ENCODE data around the gene CARD10.

The CARD10 gene

DNA sequence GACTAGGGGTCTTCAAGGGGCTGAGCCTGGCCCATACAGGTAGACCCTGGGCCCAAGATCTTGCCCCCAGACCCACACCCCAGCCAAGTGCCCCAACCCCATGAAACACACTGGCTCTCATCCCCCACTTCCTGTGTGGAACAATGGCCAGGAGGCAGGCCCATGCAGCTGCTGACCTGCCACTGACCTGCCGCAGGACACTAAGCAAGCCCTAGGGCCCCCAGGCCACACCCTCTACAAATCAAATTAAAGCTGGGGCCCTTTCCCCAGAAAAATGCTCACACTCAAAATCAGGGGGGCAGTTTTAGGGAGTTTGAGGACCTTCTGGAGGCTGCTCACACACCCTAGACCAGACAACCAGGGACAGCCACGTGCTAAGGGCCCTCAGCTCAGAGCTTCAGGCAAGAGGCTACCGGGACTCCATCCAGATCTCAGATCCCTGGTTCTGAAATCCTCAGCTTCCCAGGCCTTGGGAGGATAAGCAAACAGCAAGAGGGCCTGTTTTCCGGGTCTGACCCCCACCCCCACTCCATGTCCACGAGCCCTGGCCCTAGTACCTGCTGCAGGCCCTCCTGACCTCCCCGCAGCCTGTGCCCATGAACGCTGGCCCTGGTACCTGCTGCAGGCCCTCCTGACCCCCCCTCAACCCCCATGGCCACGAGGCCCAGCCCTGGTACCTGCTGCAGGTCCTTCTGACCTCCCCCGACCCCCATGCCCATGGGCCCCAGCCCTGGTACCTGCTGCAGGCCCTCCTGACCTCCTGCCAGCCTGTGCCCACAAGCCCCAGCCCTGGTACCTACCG lies 10.0 kb downstream of the CARD10 start:
- peaks cover 4% of the 10 kb centered on the region for H3K36me3 ChIP-seq (replicated peaks)
- DNase-seq (ENCODE audit: low spot score in 2 of 2), result no peak

DNA sequence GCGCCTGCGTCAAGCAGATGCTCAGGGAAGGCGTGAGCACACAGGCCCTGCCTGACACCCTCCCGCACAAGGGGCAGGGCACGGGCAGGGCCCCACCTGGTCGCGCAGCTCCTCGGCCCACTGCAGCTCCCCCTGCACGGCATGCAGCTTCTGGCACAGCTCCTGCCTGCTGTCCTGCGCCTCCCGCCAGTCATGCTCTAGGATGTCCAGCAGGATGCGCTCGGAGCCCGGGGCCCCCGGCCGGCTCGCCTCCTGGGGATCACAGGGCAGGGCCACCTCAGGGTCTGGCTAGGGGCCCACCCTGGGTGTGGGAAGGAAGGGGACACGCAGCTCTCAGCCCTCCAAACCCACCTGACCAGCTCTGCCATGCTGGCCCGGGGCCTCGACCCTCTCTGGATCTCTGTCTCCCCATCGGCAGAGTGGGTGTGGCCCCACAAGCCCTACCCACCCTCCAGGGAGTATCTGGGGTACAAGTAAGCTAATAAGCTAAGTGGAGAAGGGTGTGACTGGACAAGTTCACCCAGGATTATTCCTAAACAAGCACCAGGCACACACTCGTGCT lies 10.7 kb downstream of the CARD10 start:
- no peak for DNase-seq (ENCODE audit: low spot score in 2 of 2)
- Histone ChIP-seq H3K36me3 (replicated peaks) (peaks cover 4% of the 10 kb centered on the region), H3K4me1 (peaks cover 10% of the 10 kb centered on the region), H3K4me3 (no peak overlapping the region), H3K9me3 (no peaks in the 10 kb centered on the region), H3K27me3 (ENCODE audit: low read depth) (no peaks in the 10 kb centered on the region)
- in situ Hi-C loops (cut with MboI; ENCODE audit: low sequenced_read_pairs), result no loop called here

More for the DNA sequence above, 10.0 kb downstream of the CARD10 start:
- Histone ChIP-seq H3K4me1 (peaks cover 10% of the 10 kb centered on the region), H3K9me3 (no peaks in the 10 kb centered on the region), H3K4me3 (no peak overlapping the region), H3K27me3 (ENCODE audit: low read depth) (no peaks in the 10 kb centered on the region)
- in situ Hi-C loops (cut with MboI; ENCODE audit: low sequenced_read_pairs), result no loop called here

DNA sequence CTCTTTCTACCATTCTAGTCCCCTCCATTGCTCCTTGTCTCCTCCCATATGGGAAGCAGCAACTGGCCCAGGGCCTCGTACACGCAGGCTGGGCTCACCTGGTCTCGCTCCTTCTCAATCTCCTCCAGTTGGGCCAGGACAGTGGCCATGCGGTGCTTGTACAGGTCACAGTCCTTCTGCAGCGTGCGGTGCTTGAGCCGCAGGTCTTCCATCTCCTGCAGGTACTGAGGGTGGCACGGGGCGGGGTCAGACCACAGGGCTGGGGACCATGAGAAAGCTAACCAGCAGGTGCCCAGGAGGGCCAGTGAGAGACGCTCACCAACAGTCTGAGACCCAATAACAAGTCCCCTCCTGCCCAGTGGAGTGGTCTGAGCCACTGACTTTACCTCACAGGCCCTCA lies 11.5 kb downstream of the CARD10 start:
- Histone ChIP-seq H3K27me3 (ENCODE audit: low read depth) (no peaks in the 10 kb centered on the region), H3K36me3 (replicated peaks) (peaks cover 4% of the 10 kb centered on the region), H3K4me3 (no peak overlapping the region), H3K4me1 (peaks cover 9% of the 10 kb centered on the region), H3K9me3 (no peaks in the 10 kb centered on the region)
- in situ Hi-C loops (cut with MboI; ENCODE audit: low sequenced_read_pairs), result no loop called here
- DNase-seq (ENCODE audit: low spot score in 2 of 2), result no peak

DNA sequence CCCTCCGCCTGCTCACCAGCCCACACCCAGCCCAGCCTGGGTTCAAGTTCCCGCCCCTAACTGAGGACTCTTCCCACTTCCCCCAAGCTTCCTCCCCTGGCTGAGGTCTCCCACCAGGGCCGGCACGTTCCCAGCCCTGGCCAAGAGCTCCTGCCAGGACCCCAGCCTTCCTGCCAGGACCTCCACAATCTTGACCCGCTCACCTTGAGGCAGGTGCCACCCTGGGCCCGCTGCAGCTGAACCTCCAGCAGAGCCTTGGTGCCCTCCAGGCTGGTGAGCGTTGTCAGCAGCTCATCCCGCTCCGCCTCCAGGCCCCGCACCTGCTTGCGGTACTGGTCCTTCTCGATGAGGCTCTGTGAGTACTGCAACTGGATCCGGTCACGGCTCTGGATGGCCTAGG lies 13.2 kb downstream of the CARD10 start:
- DNase-seq (ENCODE audit: low spot score in 2 of 2), result no peak
- in situ Hi-C loops (cut with MboI; ENCODE audit: low sequenced_read_pairs), result no loop called here
- H3K9me3 ChIP-seq, result no peaks in the 10 kb centered on the region
- no peaks in the 10 kb centered on the region for H3K27me3 ChIP-seq (ENCODE audit: low read depth)
- H3K4me3 ChIP-seq, result no peak overlapping the region
- no peaks in the 10 kb centered on the region for H3K36me3 ChIP-seq (replicated peaks)
- no peaks in the 10 kb centered on the region for H3K4me1 ChIP-seq

DNA sequence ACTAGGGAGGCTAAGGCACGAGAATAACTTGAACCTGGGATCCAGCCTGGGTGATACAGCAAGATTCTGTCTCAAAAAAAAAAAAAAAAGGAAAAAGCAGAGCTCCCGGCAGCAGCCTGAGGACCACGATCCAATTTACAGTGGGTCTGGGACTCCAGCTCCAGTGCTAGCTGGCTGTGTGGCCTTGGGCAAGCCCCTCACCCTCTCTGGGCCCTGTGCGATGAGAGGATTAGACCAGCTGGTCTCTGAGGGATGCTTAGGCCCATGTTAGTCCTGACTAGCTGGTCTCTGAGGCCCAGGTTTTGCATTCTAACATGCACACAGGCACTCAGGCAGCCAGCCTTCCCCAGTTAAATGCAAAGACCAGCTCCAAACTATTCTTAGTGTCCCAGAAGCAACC lies 13.7 kb downstream of the CARD10 start:
- Histone ChIP-seq H3K4me1 (no peaks in the 10 kb centered on the region), H3K36me3 (replicated peaks) (no peaks in the 10 kb centered on the region)
- in situ Hi-C loops (cut with MboI; ENCODE audit: low sequenced_read_pairs), result no loop called here

DNA sequence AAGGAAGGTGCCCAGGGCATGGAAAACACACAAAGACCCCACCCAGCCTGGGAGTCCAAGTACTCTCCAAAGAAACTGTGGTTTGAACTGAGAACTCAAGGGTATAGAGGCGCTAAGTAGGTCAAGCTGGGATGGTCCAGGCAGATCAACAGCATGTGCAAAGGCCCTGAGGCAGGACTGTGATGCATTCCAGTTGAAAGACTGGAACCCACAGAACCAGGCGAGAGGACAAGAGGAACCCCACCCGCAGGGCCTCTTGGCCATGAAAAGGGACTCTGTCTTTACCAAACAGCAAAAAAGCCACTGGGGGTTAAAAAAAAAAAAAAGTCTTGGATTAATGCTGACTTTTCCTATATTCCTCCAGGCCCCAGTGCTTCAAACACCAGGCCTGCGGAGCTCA lies 14.3 kb downstream of the CARD10 start:
- H3K9me3 ChIP-seq, result no peaks in the 10 kb centered on the region
- H3K27me3 ChIP-seq (ENCODE audit: low read depth), result no peaks in the 10 kb centered on the region
- H3K4me3 ChIP-seq, result no peak overlapping the region
- H3K36me3 ChIP-seq (replicated peaks), result no peaks in the 10 kb centered on the region
- no peaks in the 10 kb centered on the region for H3K4me1 ChIP-seq
- in situ Hi-C loops (cut with MboI; ENCODE audit: low sequenced_read_pairs), result no loop called here
- DNase-seq (ENCODE audit: low spot score in 2 of 2), result no peak

More for the DNA sequence above, 13.7 kb downstream of the CARD10 start:
- Histone ChIP-seq H3K27me3 (ENCODE audit: low read depth) (no peaks in the 10 kb centered on the region), H3K9me3 (no peaks in the 10 kb centered on the region), H3K4me3 (no peak overlapping the region)
- no peak for DNase-seq (ENCODE audit: low spot score in 2 of 2)

DNA sequence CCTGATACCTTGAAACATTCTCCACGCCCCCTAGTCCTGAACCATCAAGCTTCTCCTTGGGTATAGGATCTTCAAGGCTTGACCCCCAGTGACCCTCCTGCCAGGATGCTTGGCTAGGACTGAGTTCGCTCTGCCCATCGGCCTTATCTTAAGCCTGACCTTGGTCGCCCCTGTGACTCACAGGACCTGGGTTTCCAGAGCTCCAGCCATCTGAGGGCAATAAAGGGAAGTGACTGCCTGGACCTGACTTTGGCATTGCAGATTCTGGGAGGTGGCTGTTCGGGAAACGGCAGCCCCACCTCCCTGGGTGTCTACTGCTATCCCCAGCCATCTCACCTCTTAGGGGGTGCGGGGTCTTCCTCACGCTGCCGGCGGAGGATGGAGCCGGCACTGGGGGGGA lies 15.4 kb downstream of the CARD10 start:
- no peaks in the 10 kb centered on the region for H3K27me3 ChIP-seq (ENCODE audit: low read depth)
- H3K4me3 ChIP-seq, result no peak overlapping the region
- DNase-seq (ENCODE audit: low spot score in 2 of 2), result no peak
- no peaks in the 10 kb centered on the region for H3K36me3 ChIP-seq (replicated peaks)
- in situ Hi-C loops (cut with MboI; ENCODE audit: low sequenced_read_pairs), result no loop called here
- H3K4me1 ChIP-seq, result no peaks in the 10 kb centered on the region
- H3K9me3 ChIP-seq, result no peaks in the 10 kb centered on the region

DNA sequence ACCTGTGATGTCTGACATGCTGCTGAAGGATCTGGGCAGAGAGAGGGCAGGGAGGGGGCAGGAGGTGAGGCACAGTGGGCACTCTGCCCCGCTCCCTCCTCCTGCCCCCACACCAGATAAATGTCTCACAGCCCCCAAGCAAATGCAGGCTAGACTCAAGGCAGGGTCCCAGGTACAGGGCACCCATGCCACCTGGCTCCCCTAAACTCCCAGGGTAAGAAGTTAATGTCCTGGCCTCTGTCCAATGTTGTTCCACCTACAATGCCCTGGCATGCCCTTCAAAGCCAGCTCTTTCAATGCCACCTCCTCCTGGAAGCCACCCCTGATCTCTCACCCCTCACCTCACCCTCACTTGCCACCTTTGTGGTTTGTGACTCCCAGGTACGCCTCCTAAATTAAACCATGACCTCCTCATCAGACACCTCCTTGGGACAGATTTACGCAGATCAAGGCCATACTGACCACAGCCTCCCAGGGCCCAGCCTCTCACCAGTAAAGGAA lies 16.0 kb downstream of the CARD10 start:
- Histone ChIP-seq H3K27me3 (ENCODE audit: low read depth) (no peaks in the 10 kb centered on the region), H3K4me1 (no peaks in the 10 kb centered on the region), H3K36me3 (replicated peaks) (no peaks in the 10 kb centered on the region), H3K9me3 (no peaks in the 10 kb centered on the region), H3K4me3 (no peak overlapping the region)
- in situ Hi-C loops (cut with MboI; ENCODE audit: low sequenced_read_pairs), result no loop called here
- no peak for DNase-seq (ENCODE audit: low spot score in 2 of 2)

DNA sequence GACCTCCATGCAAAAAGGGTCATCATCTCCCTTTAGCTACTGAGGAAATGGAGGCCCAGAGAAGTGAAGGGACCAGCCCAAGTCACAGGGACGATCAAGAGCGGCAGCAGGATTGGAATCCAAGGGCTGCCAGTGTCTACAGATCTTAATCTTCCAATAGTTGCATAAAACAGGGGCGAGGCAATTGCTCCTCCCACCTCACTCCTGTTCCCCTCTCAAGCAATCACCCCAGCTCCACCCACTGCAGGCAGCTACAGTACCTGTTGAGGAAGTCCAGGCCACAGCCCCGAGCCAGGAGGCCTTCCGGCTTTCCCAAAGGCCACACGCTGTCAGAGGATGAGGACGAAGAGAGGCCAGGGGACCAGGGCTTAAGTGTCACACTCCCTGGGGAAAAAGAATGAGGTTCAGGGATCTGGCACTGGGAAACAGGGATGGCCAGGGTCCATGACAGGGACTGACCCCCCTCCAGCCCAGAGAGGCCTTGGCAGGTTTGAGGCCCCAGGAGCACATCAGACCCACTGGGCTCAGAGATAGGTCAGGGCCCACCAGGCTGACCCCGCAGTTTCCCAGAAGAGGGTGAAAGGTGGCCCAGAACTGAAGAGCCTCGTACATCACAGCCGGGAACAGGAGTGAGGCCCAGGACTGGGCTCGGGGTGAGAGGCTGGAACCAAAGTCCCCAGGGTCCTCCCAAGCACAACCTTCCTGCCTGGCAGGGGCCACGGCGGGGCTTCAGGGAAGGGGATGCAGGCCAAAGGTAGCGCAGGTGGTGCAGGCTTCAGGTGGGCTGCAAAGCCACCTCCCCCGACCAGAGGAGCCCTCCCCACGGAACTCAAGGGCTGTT lies 16.7 kb downstream of the CARD10 start:
- no peak for DNase-seq (ENCODE audit: low spot score in 2 of 2)
- Histone ChIP-seq H3K4me1 (no peaks in the 10 kb centered on the region), H3K9me3 (no peaks in the 10 kb centered on the region), H3K36me3 (replicated peaks) (no peaks in the 10 kb centered on the region), H3K27me3 (ENCODE audit: low read depth) (no peaks in the 10 kb centered on the region), H3K4me3 (no peak overlapping the region)
- in situ Hi-C loops (cut with MboI; ENCODE audit: low sequenced_read_pairs), result no loop called here

DNA sequence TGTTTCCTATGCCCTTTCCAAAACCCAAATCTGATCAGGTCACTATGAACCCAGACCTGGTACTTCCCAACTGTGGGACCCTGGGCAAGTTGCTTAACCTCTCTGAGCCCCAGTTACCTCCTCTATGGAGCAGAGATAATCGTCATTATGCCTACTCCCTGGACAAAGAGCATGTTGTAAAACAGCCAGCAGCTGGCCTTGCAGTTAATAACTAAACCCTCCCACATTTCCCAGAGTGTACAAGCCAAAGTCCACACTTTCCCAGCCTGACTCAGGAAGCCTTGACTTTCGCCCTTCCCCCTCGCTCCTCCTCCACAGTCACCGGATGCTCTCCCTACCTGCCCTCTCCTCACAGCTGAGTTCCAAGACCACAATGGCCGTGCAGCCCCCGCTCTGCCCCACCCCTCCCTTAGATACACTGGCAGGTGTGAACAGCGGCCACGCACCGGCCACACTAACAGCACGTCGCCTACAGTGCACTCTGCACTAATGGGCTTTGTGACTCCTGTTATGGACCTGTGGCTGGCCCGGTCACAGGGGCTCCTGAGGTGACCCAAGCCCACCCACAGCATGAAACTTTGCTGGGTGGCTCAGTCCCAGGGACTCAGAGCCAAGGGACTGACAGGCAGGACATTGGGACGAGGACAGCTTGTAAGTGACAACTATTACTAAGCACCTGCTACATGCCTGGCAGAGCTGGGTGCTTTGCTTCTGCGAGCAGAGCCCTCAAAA lies 17.4 kb downstream of the CARD10 start:
- H3K36me3 ChIP-seq (replicated peaks), result no peaks in the 10 kb centered on the region
- no peaks in the 10 kb centered on the region for H3K4me1 ChIP-seq
- in situ Hi-C loops (cut with MboI; ENCODE audit: low sequenced_read_pairs), result no loop called here
- no peaks in the 10 kb centered on the region for H3K9me3 ChIP-seq
- H3K4me3 ChIP-seq, result no peak overlapping the region
- H3K27me3 ChIP-seq (ENCODE audit: low read depth), result no peaks in the 10 kb centered on the region
- no peak for DNase-seq (ENCODE audit: low spot score in 2 of 2)

DNA sequence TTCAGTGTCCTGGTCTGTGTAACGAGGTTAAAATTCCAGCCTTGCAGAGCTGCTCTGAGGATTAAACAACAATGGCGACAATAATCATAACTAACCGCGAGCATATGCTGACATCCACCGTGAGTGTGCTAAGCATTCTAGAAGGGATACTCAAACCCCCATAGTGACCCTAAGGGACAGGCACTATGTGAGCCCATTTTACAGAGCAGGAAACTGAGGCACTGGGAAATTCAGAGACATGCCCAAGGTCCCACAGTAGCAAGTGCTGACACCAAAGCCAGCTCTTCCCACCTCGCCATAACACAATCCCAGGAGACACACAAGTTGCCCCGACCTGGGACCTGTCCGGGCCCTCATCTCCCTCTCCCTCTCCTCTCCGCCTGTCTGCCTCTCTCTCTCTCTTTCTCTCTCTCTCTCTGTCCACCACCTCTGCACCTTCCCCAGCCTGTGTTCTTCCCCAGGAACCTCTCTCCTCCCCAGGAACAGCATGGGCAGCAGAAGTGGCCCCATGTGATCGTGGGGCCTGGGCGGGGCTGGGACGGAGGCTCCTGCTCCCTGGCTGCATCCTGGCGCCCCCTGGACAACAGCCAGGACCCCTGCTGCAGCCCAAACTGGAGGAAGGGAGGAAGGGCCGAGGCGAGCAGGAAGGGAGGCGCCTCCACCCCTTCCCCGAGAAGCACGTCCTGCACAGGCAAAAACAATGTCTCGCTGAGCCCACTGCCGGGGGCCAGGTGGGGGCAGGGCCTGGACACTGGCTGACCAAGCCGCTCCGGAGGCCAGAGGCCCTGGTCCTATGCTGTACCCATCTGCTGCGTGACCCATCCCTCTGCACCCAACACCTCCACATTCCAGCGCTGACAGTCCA lies 18.2 kb downstream of the CARD10 start:
- Histone ChIP-seq H3K27me3 (ENCODE audit: low read depth) (no peaks in the 10 kb centered on the region), H3K36me3 (replicated peaks) (no peaks in the 10 kb centered on the region; the same call in 1 of the 2 replicates), H3K4me1 (no peaks in the 10 kb centered on the region), H3K4me3 (no peak overlapping the region), H3K9me3 (no peaks in the 10 kb centered on the region)
- in situ Hi-C loops (cut with MboI; ENCODE audit: low sequenced_read_pairs), result no loop called here
- DNase-seq (ENCODE audit: low spot score in 2 of 2), result no peak

DNA sequence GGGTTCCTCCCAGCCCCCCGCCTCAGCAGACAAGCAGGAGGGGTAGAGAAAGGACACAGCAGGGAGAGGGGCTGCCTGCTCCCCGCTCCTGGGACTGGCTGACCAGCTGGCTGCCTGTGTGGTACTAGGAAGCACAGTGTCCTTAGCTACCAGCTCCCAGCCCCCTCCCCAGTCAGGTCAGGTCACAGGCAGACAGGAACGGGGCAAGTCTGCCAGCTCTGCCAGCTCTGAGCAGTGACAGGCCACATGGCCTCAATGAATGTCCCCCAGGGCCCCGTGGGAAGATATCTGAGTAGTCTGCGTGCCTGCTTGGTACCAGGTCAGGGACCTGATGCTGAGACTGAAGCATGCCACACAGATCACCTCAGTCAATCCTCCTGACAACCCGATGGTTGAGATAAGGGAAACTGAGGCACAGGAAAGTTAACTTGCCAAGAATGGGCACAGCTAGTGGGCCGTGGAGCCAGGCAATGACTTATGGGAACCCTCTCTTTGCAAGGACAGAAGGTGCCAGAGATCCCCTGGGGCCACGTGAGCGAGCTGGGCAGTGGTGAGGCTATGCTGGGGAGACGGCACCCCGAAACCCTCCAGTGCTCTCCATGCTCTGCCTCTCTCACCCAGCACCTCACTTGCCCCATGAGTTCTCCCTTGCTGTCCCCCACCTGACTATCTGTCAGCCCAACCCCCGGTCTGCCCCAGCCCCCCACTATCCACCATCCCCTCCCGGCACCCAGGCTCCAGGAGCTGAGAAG lies 19.2 kb downstream of the CARD10 start:
- Histone ChIP-seq H3K4me1 (no peaks in the 10 kb centered on the region), H3K4me3 (no peak overlapping the region), H3K36me3 (replicated peaks) (no peaks in the 10 kb centered on the region; the same call in 1 of the 2 replicates), H3K27me3 (ENCODE audit: low read depth) (no peaks in the 10 kb centered on the region), H3K9me3 (no peaks in the 10 kb centered on the region)
- in situ Hi-C loops (cut with MboI; ENCODE audit: low sequenced_read_pairs), result no loop called here
- no peak for DNase-seq (ENCODE audit: low spot score in 2 of 2)

Data from HAP-1 (cell line).